Dendritic cell treated with granulocyte-macrophage colony-stimulating factor and Interleukin-4, amounts not matched to agents 40 ng/mL and 50 ng/mL, for 4 days (primary cell): ENCODE measurements around the gene TGM1.
A peak's percentile ranks its signal among the peaks of the same experiment; 100 is the strongest.

Source experiments
- H3K27ac Mint-ChIP-seq: one replicate; pipeline ENCODE4 v1.8.0; 2022; ENCODE audit warnings: mild to moderate bottlenecking, mixed read lengths
- H3K27me3 Mint-ChIP-seq: one replicate; pipeline ENCODE4 v1.8.0; 2022; ENCODE audit warnings: mild to moderate bottlenecking, mixed read lengths
- H3K36me3 Mint-ChIP-seq: one replicate; pipeline ENCODE4 v1.8.0; 2022; ENCODE audit warnings: low read depth, mixed read lengths
- H3K4me1 Mint-ChIP-seq: one replicate; pipeline ENCODE4 v1.8.0; 2022; ENCODE audit warnings: low read depth, mixed read lengths
- H3K4me3 Mint-ChIP-seq: one replicate; pipeline ENCODE4 v1.8.0; 2022; ENCODE audit warnings: mild to moderate bottlenecking, moderate library complexity, mixed read lengths
- H3K9me3 Mint-ChIP-seq: one replicate; pipeline ENCODE4 v1.8.0; 2022; ENCODE audit warnings: mixed read lengths
- intact Hi-C: fragments of 100-400 bp; cut with micrococcal nuclease; formaldehyde crosslinking; loops from one replicate; pipeline ENCODE4 v1.15.0; 2022

Gene TGM1

GRCh38 chr14:24262821-24263733 lies at the start of gene TGM1:
Gene TGM1 (minus strand): TSS chr14:24263177. CDS start chr14:24262352, 825 bp downstream.
- H3K36me3 Mint-ChIP-seq: peaks cover 72% of the 10 kb centered on the region
- no peaks in the 10 kb centered on the region for H3K9me3 Mint-ChIP-seq
- no peak within 1 kb of the TSS for H3K27ac Mint-ChIP-seq
- H3K27me3 Mint-ChIP-seq: no peaks in the 10 kb centered on the region
- intact Hi-C loops: no loop called here
- H3K4me1 Mint-ChIP-seq: peaks cover 18% of the 10 kb centered on the region
- no peak within 1 kb of the TSS for H3K4me3 Mint-ChIP-seq

GRCh38 chr14:24311837-24312615 lies 49.0 kb upstream of the TGM1 start:
- Mint-ChIP-seq H3K36me3 (peaks cover 49% of the 10 kb centered on the region), H3K27ac (peak overlapping the region; percentile 66), H3K4me3 (peak overlapping the region; percentile 77), H3K9me3 (no peaks in the 10 kb centered on the region), H3K4me1 (peaks cover 99% of the 10 kb centered on the region), H3K27me3 (no peaks in the 10 kb centered on the region)
- intact Hi-C loops: no loop called here

GRCh38 chr14:24310646-24311604 lies 47.9 kb upstream of the TGM1 start, which contains the start of gene LTB4R:
Gene LTB4R (plus strand): TSS chr14:24311502. CDS start chr14:24315652, 4,150 bp downstream.
- no peaks in the 10 kb centered on the region for H3K9me3 Mint-ChIP-seq
- peaks cover 58% of the 10 kb centered on the region for H3K36me3 Mint-ChIP-seq
- H3K27me3 Mint-ChIP-seq: no peaks in the 10 kb centered on the region
- H3K27ac Mint-ChIP-seq: peak within 1 kb of the TSS; percentile 66
- intact Hi-C loops: no loop called here
- H3K4me1 Mint-ChIP-seq: peaks cover 91% of the 10 kb centered on the region
- H3K4me3 Mint-ChIP-seq: peak within 1 kb of the TSS; percentile 77

- intact Hi-C loops: no loop called here
- no peaks in the 10 kb centered on the region for H3K27me3 Mint-ChIP-seq
- H3K4me1 Mint-ChIP-seq: peaks cover 84% of the 10 kb centered on the region
- H3K27ac Mint-ChIP-seq: peak overlapping the region; percentile 66
- H3K4me3 Mint-ChIP-seq: peak overlapping the region; percentile 77
- H3K36me3 Mint-ChIP-seq: peaks cover 58% of the 10 kb centered on the region
- no peaks in the 10 kb centered on the region for H3K9me3 Mint-ChIP-seq
Observed at GRCh38 chr14:24310265-24310645, 47.3 kb upstream of the TGM1 start.

- peak within 1 kb of the TSS; percentile 77 for H3K4me3 Mint-ChIP-seq
- peaks cover 78% of the 10 kb centered on the region for H3K4me1 Mint-ChIP-seq
- H3K9me3 Mint-ChIP-seq: no peaks in the 10 kb centered on the region
- peaks cover 61% of the 10 kb centered on the region for H3K36me3 Mint-ChIP-seq
- no peaks in the 10 kb centered on the region for H3K27me3 Mint-ChIP-seq
- intact Hi-C loops: no loop called here
- H3K27ac Mint-ChIP-seq: peak within 1 kb of the TSS; percentile 66
Observed at GRCh38 chr14:24309538-24310264, 46.7 kb upstream of the TGM1 start, which contains the start of gene LTB4R2. Gene LTB4R2 (plus strand): TSS chr14:24310140. CDS start chr14:24310665, 525 bp downstream.

GRCh38 chr14:24308342-24309124 lies 45.6 kb upstream of the TGM1 start:
- Mint-ChIP-seq H3K27ac (peak overlapping the region; percentile 66), H3K4me3 (no peak overlapping the region), H3K27me3 (no peaks in the 10 kb centered on the region), H3K9me3 (no peaks in the 10 kb centered on the region), H3K36me3 (peaks cover 69% of the 10 kb centered on the region), H3K4me1 (peaks cover 67% of the 10 kb centered on the region)
- intact Hi-C loops: no loop called here

GRCh38 chr14:24307575-24308341 lies 44.8 kb upstream of the TGM1 start, which contains the start of gene CIDEB:
Gene CIDEB (minus strand): TSS chr14:24307977. CDS start chr14:24307858, 119 bp downstream.
- H3K4me3 Mint-ChIP-seq: no peak within 1 kb of the TSS
- no peaks in the 10 kb centered on the region for H3K9me3 Mint-ChIP-seq
- H3K36me3 Mint-ChIP-seq: peaks cover 77% of the 10 kb centered on the region
- peaks cover 59% of the 10 kb centered on the region for H3K4me1 Mint-ChIP-seq
- H3K27me3 Mint-ChIP-seq: no peaks in the 10 kb centered on the region
- peak within 1 kb of the TSS; percentile 66 for H3K27ac Mint-ChIP-seq
- intact Hi-C loops: no loop called here

- H3K4me1 Mint-ChIP-seq: peaks cover 55% of the 10 kb centered on the region
- H3K9me3 Mint-ChIP-seq: no peaks in the 10 kb centered on the region
- no peak overlapping the region for H3K4me3 Mint-ChIP-seq
- no peak overlapping the region for H3K27ac Mint-ChIP-seq
- intact Hi-C loops: no loop called here
- H3K36me3 Mint-ChIP-seq: peaks cover 83% of the 10 kb centered on the region
- H3K27me3 Mint-ChIP-seq: no peaks in the 10 kb centered on the region
Observed at GRCh38 chr14:24307156-24307574, 44.2 kb upstream of the TGM1 start.

GRCh38 chr14:24304019-24304387 lies 41.0 kb upstream of the TGM1 start:
- Mint-ChIP-seq H3K4me3 (no peak overlapping the region), H3K36me3 (peaks cover 98% of the 10 kb centered on the region), H3K27me3 (no peaks in the 10 kb centered on the region), H3K9me3 (no peaks in the 10 kb centered on the region), H3K27ac (no peak overlapping the region), H3K4me1 (peaks cover 41% of the 10 kb centered on the region)
- intact Hi-C loops: no loop called here

GRCh38 chr14:24300326-24300980 lies 37.5 kb upstream of the TGM1 start:
- peaks cover 43% of the 10 kb centered on the region for H3K4me1 Mint-ChIP-seq
- intact Hi-C loops: no loop called here
- peak overlapping the region; percentile 88 for H3K4me3 Mint-ChIP-seq
- H3K27ac Mint-ChIP-seq: peak overlapping the region; percentile 88
- no peaks in the 10 kb centered on the region for H3K27me3 Mint-ChIP-seq
- peaks cover 81% of the 10 kb centered on the region for H3K36me3 Mint-ChIP-seq
- no peaks in the 10 kb centered on the region for H3K9me3 Mint-ChIP-seq
